Astrocyte (in vitro differentiated cells and primary cell): Measurements from ENCODE around the gene CDH13. TPM values are rescaled to one million over a fixed set of nuclear protein-coding genes. Genes with fewer than 3 reads are reported as not detected.

Experiments
- DNase-seq: peaks from one replicate; pipeline ENCODE4 v3.0.0-alpha.2; 2010; ENCODE audit warnings: low read depth
- FAIRE-seq: peaks from 2 replicates; lab custom pipeline; 2011; peaks lifted over from hg19 to GRCh38; lab: Jason Lieb, UNC
- H2AFZ ChIP-seq: 2 replicates; pipeline ENCODE4 v1.6.0; 2012; ENCODE audit warnings: low read depth, low read length, inconsistent platforms
- H3K27ac ChIP-seq: 2 replicates; pipeline ENCODE4 v1.5.1; 2011; ENCODE audit warnings: low read depth, low read length, inconsistent platforms
- H3K27me3 ChIP-seq: 2 replicates; pipeline ENCODE4 v1.6.0; 2011; ENCODE audit warnings: low read length, inconsistent platforms; ENCODE audit not compliant: insufficient read depth
- H3K36me3 ChIP-seq: 2 replicates; pipeline ENCODE4 v1.5.1; 2011; ENCODE audit warnings: low read length, inconsistent platforms; ENCODE audit not compliant: insufficient read depth
- H3K4me1 ChIP-seq: 2 replicates; pipeline ENCODE4 v1.5.1; 2011; ENCODE audit warnings: low read length, inconsistent platforms; ENCODE audit not compliant: insufficient read depth
- H3K4me2 ChIP-seq: 2 replicates; pipeline ENCODE4 v1.6.0; 2012; ENCODE audit warnings: low read length, inconsistent platforms
- H3K4me3 ChIP-seq: 2 replicates; pipeline ENCODE4 v1.5.1; 2011; ENCODE audit warnings: low read depth, mild to moderate bottlenecking, low read length, inconsistent platforms; ENCODE audit not compliant: insufficient read depth
- H3K79me2 ChIP-seq: 2 replicates; pipeline ENCODE4 v1.6.0; 2012; ENCODE audit warnings: mild to moderate bottlenecking, low read length, inconsistent platforms; ENCODE audit not compliant: insufficient read depth
- H3K9ac ChIP-seq: 2 replicates; pipeline ENCODE4 v1.6.0; 2012; ENCODE audit warnings: mild to moderate bottlenecking, low read length, inconsistent platforms
- H3K9me3 ChIP-seq: 2 replicates; pipeline ENCODE4 v1.5.1; 2012; ENCODE audit warnings: low read depth, mild to moderate bottlenecking, low read length, inconsistent platforms; ENCODE audit not compliant: insufficient read depth
- H4K20me1 ChIP-seq: 2 replicates; pipeline ENCODE4 v1.6.0; 2012; ENCODE audit warnings: low read length, inconsistent platforms; ENCODE audit not compliant: insufficient read depth
- H3K27ac Mint-ChIP-seq: one replicate; pipeline ENCODE4 v1.8.0; 2021; ENCODE audit warnings: mild to moderate bottlenecking, mixed read lengths; ENCODE audit not compliant: unreplicated experiment
- H3K27me3 Mint-ChIP-seq: one replicate; pipeline ENCODE4 v1.8.0; 2021; ENCODE audit warnings: low read depth, mixed read lengths; ENCODE audit not compliant: unreplicated experiment
- H3K36me3 Mint-ChIP-seq: one replicate; pipeline ENCODE4 v1.8.0; 2021; ENCODE audit warnings: low read depth, mixed read lengths; ENCODE audit not compliant: unreplicated experiment
- H3K4me1 Mint-ChIP-seq: one replicate; pipeline ENCODE4 v1.8.0; 2021; ENCODE audit warnings: low read depth, mixed read lengths; ENCODE audit not compliant: unreplicated experiment
- H3K4me3 Mint-ChIP-seq: one replicate; pipeline ENCODE4 v1.8.0; 2021; ENCODE audit warnings: mild to moderate bottlenecking, moderate library complexity, mixed read lengths; ENCODE audit not compliant: unreplicated experiment
- H3K9me3 Mint-ChIP-seq: one replicate; pipeline ENCODE4 v1.8.0; 2021; ENCODE audit warnings: mild to moderate bottlenecking, mixed read lengths; ENCODE audit not compliant: unreplicated experiment
- EZH2 ChIP-seq: IDR thresholded peaks from 2 replicates; pipeline ENCODE4 v1.6.1; 2012; ENCODE audit warnings: mild to moderate bottlenecking, low read length, inconsistent platforms; ENCODE audit not compliant: insufficient read depth
- total RNA-seq: library from RNA; stranded (reverse); gene quantifications from 2 replicates; pipeline ENCODE4 v1.2.1, GENCODE V29; 2021
- TF ChIP-seq, protein P1 (sequence below): IDR thresholded peaks from 2 replicates; pipeline ENCODE4 v1.5.1; 2011; ENCODE audit warnings: low read depth, mild to moderate bottlenecking, inconsistent platforms, low read length, moderate library complexity; ENCODE audit not compliant: insufficient read depth

Gene CDH13
- total RNA-seq, 1 donor from 2014 or later, result 41.7 TPM

DNA sequence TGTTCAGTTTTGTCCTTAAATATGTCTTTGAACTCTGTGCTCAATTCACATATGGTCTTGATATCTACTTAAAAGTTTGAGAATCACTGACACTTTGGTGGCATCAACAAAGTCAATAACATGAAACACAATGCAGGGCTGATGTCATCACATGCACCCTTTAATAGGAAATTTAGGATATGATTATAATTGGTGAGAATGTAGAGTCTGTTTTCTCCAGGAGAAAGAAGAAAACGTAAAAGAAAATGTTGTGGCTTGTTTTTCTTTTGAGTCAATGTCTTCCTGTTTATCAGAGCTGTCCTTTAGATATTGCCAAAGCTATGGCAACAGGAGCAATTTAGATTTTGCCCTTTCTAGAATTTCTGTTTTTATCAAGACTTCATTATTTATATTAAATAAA, 396.9 kb downstream of the CDH13 start:
- no peak overlapping the region for H3K9ac ChIP-seq
- Mint-ChIP-seq H3K9me3 (peaks cover 2% of the 10 kb centered on the region), H3K4me1 (no peaks in the 10 kb centered on the region), H3K27ac (no peak overlapping the region), H3K27me3 (no peaks in the 10 kb centered on the region), H3K4me3 (no peak overlapping the region), H3K36me3 (peaks cover 3% of the 10 kb centered on the region)
- no peak overlapping the region for H3K4me2 ChIP-seq
- DNase-seq, result no peak
- no peaks in the 10 kb centered on the region for H3K9me3 ChIP-seq
- no peaks in the 10 kb centered on the region for H3K4me1 ChIP-seq
- no peak overlapping the region for H2AFZ ChIP-seq
- no peak overlapping the region for H3K27ac ChIP-seq
- no peaks in the 10 kb centered on the region for H4K20me1 ChIP-seq
- H3K4me3 ChIP-seq, result no peak overlapping the region
- no peaks in the 10 kb centered on the region for H3K36me3 ChIP-seq
- FAIRE-seq, result no peak
- TF ChIP-seq, protein P1, sequence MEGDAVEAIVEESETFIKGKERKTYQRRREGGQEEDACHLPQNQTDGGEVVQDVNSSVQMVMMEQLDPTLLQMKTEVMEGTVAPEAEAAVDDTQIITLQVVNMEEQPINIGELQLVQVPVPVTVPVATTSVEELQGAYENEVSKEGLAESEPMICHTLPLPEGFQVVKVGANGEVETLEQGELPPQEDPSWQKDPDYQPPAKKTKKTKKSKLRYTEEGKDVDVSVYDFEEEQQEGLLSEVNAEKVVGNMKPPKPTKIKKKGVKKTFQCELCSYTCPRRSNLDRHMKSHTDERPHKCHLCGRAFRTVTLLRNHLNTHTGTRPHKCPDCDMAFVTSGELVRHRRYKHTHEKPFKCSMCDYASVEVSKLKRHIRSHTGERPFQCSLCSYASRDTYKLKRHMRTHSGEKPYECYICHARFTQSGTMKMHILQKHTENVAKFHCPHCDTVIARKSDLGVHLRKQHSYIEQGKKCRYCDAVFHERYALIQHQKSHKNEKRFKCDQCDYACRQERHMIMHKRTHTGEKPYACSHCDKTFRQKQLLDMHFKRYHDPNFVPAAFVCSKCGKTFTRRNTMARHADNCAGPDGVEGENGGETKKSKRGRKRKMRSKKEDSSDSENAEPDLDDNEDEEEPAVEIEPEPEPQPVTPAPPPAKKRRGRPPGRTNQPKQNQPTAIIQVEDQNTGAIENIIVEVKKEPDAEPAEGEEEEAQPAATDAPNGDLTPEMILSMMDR, result no peak
- no peak for TF ChIP-seq EZH2
- no peaks in the 10 kb centered on the region for H3K79me2 ChIP-seq
- H3K27me3 ChIP-seq, result no peaks in the 10 kb centered on the region

GRCh38 chr16:83027973-83028372, 401.2 kb downstream of the CDH13 start:
- Histone ChIP-seq H2AFZ (no peak overlapping the region), H3K79me2 (no peaks in the 10 kb centered on the region), H4K20me1 (no peaks in the 10 kb centered on the region), H3K4me2 (no peak overlapping the region), H3K9ac (no peak overlapping the region), H3K27ac (no peak overlapping the region), H3K36me3 (no peaks in the 10 kb centered on the region), H3K4me3 (no peak overlapping the region), H3K9me3 (no peaks in the 10 kb centered on the region), H3K4me1 (no peaks in the 10 kb centered on the region), H3K27me3 (no peaks in the 10 kb centered on the region)
- peaks cover 4% of the 10 kb centered on the region for H3K4me1 Mint-ChIP-seq
- no peak for FAIRE-seq
- no peak for DNase-seq
- H3K27ac Mint-ChIP-seq, result no peak overlapping the region
- peaks cover 3% of the 10 kb centered on the region for H3K27me3 Mint-ChIP-seq
- no peak for TF ChIP-seq EZH2
- TF ChIP-seq, protein P1, result no peak
- peaks cover 2% of the 10 kb centered on the region for H3K9me3 Mint-ChIP-seq
- H3K4me3 Mint-ChIP-seq, result no peak overlapping the region
- H3K36me3 Mint-ChIP-seq, result peaks cover 3% of the 10 kb centered on the region

GRCh38 chr16:83029467-83029866, 402.7 kb downstream of the CDH13 start:
- Histone ChIP-seq H2AFZ (no peak overlapping the region), H3K4me1 (no peaks in the 10 kb centered on the region), H3K4me2 (no peak overlapping the region), H3K4me3 (no peak overlapping the region), H3K27me3 (no peaks in the 10 kb centered on the region), H4K20me1 (no peaks in the 10 kb centered on the region), H3K36me3 (no peaks in the 10 kb centered on the region), H3K27ac (no peak overlapping the region), H3K79me2 (no peaks in the 10 kb centered on the region), H3K9me3 (no peaks in the 10 kb centered on the region), H3K9ac (no peak overlapping the region)
- H3K36me3 Mint-ChIP-seq, result peaks cover 3% of the 10 kb centered on the region
- H3K27ac Mint-ChIP-seq, result no peak overlapping the region
- no peak for DNase-seq
- FAIRE-seq, result no peak
- peaks cover 2% of the 10 kb centered on the region for H3K9me3 Mint-ChIP-seq
- H3K4me1 Mint-ChIP-seq, result peaks cover 4% of the 10 kb centered on the region
- H3K27me3 Mint-ChIP-seq, result peaks cover 6% of the 10 kb centered on the region
- H3K4me3 Mint-ChIP-seq, result no peak overlapping the region
- TF ChIP-seq, protein P1, result no peak
- TF ChIP-seq EZH2, result no peak
